HG02973 (cell line): ENCODE results near the gene CAV1.

Experiments
- ATAC-seq: cut with Tn5 transposase; IDR thresholded peaks from one replicate; pipeline ENCODE4 v1.9.1; 2021; ENCODE audit warnings: moderate library complexity; ENCODE audit not compliant: unreplicated experiment

The CAV1 gene

GRCh38 chr7:116610210-116610609 is 85.4 kb downstream of the CAV1 start:
- no peak for ATAC-seq

- ATAC-seq = no peak
These were observed 85.9 kb downstream of the CAV1 start for GRCh38 chr7:116610721-116611120.
